GM12865 (cell line): ENCODE data around the gene PIP5K1C.
"Not testable (repeated sequence)": the region's sequence is repeated elsewhere in the genome, so short reads cannot be mapped to it uniquely, and the experiment has no call there.

ENCODE experiments used
- DNase-seq: peaks from one replicate; pipeline ENCODE4 v3.0.0; 2010; ENCODE audit warnings: low read depth
- H3K4me3 ChIP-seq: 2 replicates; pipeline ENCODE4 v1.5.1; 2011; ENCODE audit warnings: mild to moderate bottlenecking, low read depth, low read length, control low read depth
- TF ChIP-seq, protein P1 (sequence below): IDR thresholded peaks from 2 replicates; pipeline ENCODE4 v1.5.1; 2011; ENCODE audit warnings: low read length, control low read depth, low read depth, inconsistent platforms; ENCODE audit not compliant: insufficient read depth; ENCODE audit errors: missing control alignments

Gene PIP5K1C

DNA sequence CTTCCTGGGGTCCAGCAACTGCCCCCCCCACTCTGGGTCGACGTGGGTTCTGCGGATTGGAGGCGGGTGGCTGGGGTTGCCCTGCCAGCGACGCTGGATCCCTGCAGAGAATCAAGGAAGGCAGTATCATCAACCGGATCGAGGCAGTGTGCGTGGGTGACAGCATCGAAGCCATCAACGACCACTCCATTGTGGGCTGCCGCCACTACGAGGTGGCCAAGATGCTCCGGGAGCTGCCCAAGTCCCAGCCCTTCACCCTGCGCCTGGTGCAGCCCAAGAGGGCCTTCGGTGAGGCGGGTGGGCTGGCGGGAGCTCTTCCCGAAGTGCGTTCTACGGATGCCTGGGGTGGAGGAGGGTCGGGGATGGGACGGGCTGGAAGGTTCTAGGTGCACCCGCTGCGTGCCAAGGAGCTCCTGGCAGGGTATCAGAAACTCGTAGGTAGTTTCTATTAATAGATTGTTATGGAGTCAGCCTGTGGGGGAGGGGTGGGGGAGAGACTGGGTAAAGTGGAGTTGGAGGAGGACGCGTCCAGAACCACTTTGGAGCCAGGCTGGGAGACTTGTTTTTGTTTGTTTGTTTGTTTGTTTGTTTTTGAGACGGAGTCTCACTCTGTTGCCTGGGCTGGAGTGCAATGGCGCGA lies 113.4 kb downstream of the PIP5K1C start:
- no peak for DNase-seq
- no peak overlapping the region for H3K4me3 ChIP-seq
- TF ChIP-seq, protein P1, sequence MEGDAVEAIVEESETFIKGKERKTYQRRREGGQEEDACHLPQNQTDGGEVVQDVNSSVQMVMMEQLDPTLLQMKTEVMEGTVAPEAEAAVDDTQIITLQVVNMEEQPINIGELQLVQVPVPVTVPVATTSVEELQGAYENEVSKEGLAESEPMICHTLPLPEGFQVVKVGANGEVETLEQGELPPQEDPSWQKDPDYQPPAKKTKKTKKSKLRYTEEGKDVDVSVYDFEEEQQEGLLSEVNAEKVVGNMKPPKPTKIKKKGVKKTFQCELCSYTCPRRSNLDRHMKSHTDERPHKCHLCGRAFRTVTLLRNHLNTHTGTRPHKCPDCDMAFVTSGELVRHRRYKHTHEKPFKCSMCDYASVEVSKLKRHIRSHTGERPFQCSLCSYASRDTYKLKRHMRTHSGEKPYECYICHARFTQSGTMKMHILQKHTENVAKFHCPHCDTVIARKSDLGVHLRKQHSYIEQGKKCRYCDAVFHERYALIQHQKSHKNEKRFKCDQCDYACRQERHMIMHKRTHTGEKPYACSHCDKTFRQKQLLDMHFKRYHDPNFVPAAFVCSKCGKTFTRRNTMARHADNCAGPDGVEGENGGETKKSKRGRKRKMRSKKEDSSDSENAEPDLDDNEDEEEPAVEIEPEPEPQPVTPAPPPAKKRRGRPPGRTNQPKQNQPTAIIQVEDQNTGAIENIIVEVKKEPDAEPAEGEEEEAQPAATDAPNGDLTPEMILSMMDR = no peak

DNA sequence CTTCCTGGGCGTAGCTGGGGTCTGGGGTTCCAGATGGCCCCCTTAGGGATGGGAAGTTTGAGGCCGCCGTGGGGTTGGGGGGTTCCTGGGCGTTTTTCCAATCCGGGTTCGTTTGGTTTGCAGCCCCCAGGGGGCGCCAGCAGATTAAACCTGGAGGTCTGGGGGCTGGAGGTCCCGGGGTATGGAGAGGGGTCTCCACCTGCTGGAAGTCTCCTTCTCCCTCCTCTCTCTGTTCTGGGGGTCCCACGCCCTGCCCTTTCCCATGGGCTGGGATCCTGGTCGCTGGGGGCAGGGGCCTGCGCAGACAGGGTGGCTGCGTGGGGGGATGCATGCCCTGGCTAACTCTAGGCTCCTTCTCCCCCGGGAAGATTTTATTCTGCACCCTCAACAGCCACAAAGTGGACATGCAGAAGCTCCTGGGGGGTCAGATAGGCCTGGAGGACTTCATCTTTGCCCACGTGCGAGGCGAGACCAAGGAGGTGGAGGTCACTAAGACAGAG lies 114.1 kb downstream of the PIP5K1C start:
- TF ChIP-seq, protein P1 = peak; percentile 49
- no peak for DNase-seq
- no peak overlapping the region for H3K4me3 ChIP-seq

DNA sequence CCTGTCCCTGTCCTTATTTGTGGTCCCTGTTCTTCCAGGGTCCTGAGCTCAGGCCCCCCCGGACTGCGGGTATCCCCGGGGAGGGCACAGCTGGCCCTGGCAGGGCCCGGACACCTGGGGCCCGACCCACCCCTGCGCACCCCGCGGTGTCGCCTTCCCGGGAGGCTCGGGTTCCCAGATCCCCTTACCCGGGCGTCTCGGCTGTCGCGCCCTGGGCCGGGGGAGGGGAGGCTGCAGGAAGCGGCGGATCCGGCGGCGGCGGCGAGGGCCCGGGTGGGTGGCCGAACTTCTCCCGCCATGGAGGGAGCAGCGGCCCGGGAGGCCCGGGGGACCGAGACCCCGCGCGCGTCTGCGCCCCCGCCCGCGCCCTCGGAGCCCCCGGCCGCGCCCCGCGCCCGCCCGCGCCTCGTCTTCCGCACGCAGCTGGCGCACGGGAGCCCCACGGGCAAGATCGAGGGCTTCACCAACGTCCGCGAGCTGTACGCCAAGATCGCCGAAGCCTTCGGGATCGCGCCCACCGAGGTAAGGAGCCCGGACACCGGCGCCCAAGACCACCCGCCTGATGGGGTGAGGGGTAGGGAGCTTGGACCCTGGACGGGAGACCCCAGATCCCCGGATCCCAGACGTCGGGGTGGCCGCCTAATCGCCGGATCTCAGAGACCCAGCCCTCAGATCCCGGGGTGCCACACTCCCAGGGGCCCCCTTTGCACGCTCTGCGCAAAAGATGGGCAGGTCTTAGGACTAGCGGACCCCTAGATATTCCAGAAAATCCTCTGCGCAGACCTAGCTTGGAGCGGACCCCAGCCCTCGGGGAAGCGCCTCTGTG lies 114.8 kb downstream of the PIP5K1C start, which contains the start of gene GIPC3:
Gene GIPC3 (plus strand): TSS at position 178 of the 826 bp plus-strand sequence. CDS start 120 bp downstream, at position 298.
- TF ChIP-seq, protein P1 = no peak
- DNase-seq = no peak
- no peak within 1 kb of the TSS for H3K4me3 ChIP-seq

DNA sequence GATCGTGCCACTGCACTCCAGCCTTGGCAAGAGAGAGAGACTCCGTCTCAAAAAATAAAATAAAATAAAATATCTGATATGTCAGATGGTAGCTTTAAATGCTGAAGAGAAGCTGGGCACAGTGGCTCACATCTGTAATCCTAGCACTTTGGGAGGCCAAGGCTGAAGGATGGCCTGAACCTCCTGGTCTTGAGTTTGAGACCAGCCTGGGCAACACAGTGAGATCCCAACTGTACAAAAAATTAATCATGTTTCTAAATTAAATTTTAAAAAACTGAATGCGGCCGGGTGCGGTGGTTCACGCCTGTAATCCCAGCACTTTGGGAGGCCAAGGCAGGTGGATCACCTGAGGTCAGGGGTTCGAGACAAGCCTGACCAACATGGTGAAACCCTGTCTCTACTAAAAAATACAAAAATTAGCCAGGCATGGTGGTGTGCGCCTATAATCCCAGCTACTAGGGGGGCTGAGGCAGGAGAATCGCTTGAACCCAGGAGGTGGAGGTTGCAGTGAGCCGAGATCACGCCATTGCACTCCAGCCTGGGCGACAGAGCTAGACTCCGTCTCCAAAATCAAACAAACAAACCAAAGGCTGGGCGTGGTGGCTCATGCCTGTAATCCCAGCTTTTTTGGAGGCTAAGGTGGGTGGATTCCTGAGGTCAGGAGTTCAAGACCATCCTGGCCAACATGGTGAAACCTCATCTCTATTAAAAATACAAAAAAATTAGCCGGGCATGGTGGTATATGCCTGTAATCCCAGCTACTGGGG lies 116.0 kb downstream of the PIP5K1C start:
- H3K4me3 ChIP-seq, DNase-seq: not testable (repeated sequence)

DNA sequence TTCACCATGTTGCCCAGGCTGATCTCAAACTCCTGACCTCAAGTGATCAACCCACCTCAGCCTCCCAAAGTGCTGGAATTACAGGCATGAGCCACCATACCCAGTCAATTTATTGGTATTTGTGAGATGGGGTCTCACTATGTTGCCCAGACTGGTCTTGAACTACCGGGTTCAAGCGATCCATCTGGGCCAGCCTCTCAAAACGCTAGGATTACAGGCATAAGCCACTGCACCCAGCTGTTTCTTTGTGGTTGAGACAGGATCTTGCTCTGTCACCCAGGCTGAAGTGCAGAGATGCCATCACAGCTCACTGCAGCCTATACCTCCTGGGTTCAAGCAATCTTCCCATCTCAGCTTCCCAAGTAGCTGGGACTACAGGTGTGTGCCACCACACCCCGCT lies 118.5 kb downstream of the PIP5K1C start:
- DNase-seq = not testable (repeated sequence)

More for the DNA sequence above, 118.5 kb downstream of the PIP5K1C start:
- not testable (repeated sequence) for H3K4me3 ChIP-seq
